GM21825 (cell line): ENCODE data around the gene UBA6.
"Not testable (repeated sequence)": the region's sequence is repeated elsewhere in the genome, so short reads cannot be mapped to it uniquely, and the experiment has no call there.

Experiments used
- ATAC-seq: cut with Tn5 transposase; IDR thresholded peaks from one replicate; pipeline ENCODE4 v1.9.1; 2021; ENCODE audit warnings: mild to moderate bottlenecking, moderate library complexity; ENCODE audit not compliant: unreplicated experiment

The UBA6 gene

DNA sequence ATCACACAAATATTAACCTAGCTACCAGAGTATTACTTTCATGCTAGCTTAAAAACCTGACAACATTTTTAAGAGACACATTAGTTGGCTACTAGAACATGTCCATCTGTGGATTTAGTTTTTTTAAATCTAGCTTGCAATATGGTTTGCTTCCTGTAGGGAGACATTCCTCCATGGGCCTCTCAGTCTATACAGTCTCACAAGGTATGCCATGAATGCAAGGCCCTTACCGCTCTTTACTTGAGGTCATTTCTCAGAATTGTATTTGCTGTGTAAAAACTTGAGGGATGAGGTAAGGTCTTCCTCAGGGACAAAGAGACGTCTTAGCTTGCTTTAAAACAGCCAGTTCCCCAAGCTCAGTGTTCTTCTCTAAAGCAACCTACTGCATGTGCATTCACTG is 26.9 kb downstream of the UBA6 start:
- no peak for ATAC-seq

DNA sequence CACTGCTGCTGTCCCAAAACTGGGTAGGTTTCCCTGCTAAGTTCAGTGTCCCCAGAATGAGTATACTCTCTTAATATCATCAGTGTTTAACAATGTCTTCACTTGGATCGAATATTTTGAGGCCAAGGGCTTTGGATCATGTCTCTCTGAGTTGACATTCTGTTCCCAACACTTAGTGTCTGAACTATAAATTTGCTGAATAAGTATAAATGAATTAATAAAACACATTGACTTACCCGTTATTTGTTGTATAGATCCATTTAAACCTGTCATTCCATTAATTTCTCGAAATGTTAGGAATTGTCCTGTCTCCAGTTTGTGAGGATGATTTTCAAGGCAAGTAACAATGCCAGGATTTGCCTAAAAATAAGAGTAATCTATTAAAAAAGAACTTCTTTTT is 32.6 kb downstream of the UBA6 start:
- ATAC-seq, result no peak

DNA sequence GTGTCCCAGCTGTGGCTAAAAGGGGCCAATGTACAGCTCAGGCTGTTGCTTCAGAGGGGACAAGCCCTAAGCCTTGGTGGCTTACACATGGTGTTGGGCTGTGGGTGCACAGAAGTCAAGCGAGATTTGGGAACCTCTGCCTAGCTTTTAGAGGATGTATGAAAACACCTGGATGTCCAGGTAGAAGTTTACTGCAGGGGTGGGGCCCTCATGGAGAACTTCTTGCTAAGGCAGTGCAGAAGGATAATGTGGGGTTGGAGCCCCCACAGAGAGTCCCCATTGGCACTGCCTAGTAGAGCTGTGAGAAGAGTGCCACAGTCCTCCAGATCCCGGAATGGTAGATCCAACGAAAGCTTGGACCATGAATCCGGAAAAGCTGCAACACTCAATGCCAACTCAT is 40.5 kb downstream of the UBA6 start:
- ATAC-seq, result no peak

DNA sequence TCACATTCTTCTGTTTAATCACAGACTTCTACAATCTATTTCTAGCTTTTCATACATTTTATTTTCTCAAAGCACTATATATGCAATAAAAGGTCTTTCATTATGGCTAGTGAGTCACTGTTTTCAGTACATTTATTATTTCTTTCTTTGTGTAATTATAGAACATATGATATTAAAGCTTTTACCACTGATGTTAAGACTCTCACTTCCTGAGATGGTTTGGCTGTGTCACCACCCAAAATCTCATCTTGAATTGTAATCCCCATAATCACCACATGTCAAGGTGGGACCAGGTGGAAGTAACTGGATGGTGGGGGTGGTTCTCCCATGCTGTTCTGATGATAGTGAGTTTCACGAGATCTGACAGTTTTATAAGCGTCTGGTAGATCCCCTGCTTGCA is 41.9 kb downstream of the UBA6 start:
- no peak for ATAC-seq

DNA sequence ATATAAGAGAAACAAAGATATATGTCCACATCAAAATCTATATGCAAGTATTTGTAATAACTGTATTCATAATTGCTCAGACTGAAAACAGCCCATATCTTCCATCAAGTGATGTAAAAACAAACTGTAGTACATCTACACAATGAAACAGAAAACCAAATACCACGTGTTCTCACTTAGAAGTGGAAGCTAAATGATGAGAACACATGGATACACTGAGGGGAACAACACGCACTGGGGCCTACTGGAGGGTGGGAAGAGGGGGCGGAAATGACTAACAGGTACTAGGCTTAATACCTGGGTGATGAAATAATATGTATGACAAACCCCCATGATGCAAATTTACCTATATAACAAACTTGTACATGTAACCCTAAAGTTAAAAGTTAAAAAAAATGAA is 42.7 kb downstream of the UBA6 start:
- no peak for ATAC-seq

DNA sequence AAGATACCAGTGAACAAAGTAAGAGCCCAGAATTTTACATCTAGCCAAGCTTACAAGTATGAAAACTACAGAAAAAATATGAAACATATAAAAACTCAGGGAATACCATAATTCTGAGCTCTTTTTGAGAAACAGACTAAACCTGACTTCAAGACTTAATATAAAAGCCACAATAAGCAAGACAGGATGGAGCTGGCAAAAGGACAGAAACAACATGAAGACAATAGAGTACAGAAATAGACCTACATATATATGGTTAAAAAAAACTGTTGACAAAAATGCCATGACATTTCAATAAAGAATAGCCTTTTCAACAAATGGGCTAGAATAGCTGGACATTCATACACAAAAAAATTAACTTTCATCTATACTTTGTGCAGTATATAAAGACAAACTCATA is 49.4 kb downstream of the UBA6 start:
- ATAC-seq, result no peak

DNA sequence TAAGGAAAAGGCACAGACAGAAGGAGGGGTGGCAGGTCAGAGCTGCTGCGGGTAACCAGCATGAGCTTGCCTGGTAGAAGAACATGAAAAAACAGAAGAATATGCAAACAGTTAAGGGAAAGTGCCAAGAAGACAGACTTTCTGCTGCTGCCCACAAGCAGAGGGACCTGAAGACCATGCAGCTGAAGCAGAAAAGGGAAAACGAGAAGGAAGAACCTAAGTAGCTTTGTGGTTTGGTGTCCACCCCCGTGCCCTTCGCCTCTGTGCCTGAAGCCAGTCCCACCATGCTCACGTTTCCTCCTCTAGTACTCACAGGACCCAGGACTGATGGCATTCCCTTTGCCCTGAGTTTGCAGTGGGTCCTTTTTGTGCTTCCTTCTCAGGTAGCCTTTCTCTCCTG is 62.8 kb downstream of the UBA6 start:
- ATAC-seq, result no peak

DNA sequence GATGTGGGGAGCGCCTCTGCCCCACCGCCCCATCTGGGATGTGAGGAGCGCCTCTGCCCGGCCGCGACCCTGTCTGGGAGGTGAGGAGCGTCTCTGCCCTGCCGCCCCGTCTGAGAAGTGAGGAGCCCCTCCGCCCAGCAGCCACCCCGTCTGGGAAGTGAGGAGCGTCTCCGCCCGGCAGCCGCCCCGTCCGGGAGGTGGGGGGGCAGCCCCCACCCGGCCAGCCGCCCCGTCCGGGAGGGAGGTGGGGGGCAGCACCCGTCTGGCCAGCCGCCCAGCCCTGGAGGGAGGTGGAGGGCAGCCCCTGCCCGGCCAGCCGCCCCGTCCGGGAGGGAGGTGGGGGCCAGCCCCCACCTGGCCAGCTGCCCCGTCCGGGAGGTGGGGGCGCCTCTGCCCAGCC is 64.0 kb downstream of the UBA6 start:
- not testable (repeated sequence) for ATAC-seq

DNA sequence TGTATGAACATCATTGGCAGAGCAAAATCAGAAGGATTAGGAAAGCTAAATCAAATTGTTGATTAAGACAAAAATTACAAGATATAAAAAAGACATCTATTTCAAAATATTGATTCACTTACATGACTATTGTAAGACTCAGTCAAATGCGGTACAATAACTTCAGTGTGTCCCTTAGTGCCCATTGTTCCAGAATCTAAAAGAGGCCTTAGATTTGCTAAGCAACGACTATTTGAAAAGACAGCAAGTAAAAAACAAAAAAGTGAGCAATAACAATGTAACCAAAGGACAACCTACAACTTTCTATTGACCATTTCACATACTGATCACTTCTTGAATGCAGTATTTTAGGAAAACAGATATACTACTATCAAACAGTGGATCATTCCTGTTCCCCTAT is 65.6 kb downstream of the UBA6 start:
- ATAC-seq, result no peak

DNA sequence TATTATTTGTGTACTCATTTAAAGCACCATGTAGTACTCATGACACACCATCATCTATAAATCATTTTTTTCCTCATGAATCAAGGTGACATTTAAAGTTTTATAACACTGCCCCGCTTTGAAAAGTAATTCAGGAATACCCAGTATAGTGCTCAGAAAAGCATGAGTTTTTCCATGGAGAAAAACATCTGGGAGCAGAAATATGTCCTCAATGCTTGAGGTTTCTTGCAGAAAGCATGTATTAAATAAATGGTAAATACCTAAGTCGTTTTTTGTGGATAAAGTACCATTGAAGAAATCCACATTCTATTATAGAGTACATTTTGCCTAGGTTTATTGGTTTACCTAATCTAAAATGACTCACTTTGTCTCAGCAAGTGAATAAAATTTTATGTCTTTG is 66.2 kb downstream of the UBA6 start:
- ATAC-seq, result no peak

DNA sequence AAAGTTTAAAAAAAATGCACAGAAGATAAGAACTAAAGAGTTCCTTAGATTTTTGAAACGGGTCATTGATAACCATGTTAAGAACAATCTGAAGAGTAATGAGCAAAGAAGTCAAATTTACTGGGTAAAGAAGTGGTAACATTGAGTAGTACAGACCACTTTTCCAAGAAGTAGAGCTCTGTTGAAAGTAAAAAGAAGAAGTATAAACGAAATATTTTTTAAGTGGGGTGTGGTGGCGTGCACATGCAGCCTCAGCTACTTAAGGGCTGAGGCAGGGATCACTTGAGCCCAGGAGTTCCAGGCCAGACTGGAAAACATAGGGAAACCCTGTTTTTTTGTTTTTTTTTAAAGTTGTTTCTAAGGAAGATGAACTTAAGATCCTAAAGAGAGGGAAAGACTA is 68.5 kb downstream of the UBA6 start:
- no peak for ATAC-seq

DNA sequence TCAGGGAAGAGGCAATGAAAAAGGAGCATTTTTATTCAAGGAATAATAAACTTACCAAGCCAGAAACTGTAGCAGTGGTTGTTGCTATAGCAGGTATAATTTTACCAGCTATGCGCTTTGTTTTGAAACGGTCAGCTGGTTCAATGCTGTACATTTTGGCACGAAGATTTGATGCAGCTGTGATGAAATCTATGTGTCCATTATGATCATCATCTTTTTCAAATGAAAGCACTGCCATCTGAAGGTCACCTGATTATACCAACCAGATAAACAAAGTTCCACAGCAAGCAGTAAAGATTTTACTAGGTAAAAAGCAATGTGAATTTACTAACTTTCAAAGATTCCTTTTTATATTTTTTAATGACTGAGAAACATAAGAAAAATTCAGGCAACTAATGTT is 76.0 kb downstream of the UBA6 start:
- no peak for ATAC-seq

DNA sequence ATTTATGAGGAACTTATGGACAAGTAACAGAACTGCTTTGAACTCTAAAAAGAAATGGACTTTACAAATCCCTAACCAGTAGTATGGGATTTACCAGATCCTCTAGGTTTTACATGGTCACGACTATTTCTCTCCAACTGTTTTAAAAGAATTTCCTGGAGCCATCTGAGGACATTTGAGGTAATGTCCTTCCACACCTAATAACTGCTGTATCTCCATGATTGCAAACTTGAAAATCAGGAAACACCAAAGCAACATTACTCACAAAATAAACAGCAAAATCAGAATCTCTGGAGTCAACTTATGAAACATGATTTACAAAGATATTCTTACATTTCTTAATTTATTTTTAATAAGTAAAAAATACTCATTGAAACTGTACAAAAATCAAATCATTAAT is 84.5 kb downstream of the UBA6 start:
- no peak for ATAC-seq

DNA sequence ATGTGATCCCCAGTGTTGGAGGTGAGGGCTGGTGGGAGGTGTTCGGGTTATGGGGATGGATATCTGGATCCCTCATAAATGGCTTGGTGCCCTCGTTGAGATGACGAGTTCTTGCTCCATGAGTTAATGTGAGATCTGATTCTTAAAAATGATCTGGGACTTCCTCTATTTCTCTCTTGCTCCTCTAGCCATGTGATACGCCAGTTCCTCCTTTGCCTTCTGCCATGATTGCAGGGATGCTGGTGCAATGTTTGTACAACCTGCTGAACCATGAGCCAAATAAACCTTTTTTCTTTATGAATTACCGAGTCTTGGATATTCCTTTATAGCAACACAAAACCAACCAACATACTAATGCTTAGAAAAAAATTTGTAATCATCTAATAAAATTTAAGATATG is 85.8 kb downstream of the UBA6 start:
- no peak for ATAC-seq

DNA sequence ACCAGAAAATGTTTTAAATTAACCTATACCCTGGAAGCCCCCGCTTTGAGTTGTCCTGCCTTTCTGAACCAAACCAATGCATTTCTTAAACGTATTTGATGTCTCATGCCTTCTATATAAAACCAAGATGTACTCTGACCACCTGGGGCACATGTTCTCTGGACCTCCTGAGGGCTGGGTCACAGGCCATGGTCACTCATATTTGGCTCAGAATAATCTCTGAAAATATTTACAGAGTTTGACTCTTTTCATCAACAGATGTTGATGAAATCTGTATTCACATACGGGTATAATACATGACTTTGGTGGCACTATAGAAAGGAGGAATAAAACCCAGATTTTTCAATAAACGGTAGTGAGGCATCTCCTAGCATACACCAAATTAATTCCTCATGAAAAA is 86.8 kb downstream of the UBA6 start:
- ATAC-seq, result no peak

DNA sequence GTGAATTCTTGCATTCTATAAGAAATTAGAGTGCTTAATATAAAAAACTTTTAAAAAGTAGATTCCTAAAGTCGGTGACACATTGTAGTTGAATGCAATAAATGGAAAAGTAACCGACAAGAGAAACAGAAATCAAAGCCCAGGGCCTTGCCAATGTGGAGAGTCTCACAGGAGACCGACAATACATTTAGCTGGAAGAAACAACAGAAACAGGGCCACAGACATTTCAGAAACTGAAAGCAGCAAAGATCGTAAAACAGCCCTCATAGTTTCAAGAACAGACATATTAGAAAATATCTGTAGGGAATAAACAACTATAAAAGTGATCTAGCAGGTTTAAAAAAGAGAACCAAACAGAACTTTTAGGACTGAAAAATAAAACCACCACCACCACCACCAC is 92.9 kb downstream of the UBA6 start:
- ATAC-seq, result no peak

DNA sequence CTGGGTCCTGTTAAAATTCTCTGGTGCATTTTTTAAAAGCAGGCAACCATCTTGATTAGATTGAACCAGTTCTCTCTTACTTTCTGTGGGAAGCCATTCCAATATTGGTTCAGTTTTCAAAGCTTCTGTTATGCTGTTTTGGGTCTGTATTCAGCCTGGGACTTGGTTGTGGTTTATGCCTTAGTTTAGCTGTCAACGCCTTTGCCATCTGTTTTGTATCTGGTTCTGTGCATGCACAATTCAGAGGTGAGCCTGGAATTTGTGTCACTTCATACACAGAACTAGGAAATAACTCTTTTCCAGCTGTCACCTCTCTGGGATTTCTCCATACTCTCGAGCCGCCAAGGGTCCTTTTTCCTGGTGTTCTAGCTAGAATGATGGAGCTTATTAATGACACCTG is 96.2 kb downstream of the UBA6 start:
- no peak for ATAC-seq

DNA sequence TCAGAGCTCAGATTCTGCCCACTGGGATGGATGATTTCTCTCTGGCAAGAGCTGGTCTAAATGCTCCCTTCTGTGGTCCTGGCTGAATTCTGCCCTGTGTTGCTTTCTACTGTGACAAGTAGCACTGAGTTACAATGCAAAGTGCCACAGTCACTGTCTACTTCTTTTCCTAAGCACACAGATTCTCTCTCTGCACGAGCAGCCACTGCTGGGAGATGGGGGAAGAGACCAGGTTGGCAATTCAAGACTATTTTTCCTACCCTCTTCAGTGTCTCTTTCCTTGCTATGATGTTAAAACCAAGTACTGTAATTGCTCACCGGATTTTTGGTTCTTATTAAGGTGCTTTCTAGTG is 97.0 kb downstream of the UBA6 start:
- ATAC-seq, result no peak

DNA sequence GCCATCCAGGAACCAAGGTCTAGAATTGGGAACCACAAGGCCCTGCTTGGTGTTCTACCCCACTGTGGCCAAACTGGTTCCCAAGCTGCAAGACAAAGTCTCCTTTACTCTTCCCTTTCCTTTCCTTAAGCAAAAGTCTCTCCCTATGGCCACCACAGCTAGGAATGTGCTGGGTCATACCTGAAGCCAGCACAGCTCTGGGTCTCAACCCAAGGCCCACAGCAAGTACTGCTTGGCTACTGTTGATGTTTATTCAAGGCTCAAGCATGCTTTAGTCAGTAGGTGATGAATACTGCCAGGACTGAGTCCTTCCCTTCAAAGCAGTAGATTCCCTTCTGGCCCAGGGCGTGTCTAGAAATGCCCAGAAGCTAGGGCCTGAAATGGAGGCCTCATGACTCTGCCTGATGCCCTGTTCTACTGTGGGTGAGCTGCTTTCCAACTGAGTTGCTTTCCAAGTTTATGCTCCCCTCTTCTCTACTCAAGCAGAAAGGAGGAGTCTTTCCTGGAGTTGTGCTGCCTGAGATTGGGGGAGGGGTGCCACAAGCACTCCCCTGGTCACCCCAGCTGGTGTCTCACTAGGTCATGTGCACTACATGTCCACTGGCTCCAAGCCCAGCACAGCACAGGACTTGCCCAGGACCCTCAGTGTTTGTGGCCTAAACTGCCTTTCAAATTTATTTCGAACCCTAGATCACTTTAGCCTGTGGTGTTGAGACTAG is 97.5 kb downstream of the UBA6 start:
- ATAC-seq, result no peak

DNA sequence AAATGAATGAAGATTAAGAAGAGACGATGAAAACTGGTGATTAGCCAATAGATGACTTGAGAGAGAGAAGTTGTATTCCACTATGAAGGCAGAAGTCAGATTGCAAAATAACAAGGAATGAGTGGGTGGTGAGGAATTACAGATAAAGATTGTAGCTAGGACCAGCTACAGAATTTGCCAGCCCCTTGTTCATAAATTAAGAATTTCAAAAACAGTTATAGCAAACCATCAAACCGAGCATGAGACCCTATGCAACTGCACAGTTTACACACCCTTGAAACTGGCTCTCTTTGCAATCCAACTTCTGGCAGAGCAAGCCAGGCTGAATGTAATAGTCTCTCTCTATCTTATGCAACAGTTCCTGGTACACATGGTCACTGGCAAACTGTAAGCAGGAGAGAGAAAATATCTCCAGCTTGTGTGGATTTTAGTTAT is 107.2 kb downstream of the UBA6 start:
- ATAC-seq, result no peak

DNA sequence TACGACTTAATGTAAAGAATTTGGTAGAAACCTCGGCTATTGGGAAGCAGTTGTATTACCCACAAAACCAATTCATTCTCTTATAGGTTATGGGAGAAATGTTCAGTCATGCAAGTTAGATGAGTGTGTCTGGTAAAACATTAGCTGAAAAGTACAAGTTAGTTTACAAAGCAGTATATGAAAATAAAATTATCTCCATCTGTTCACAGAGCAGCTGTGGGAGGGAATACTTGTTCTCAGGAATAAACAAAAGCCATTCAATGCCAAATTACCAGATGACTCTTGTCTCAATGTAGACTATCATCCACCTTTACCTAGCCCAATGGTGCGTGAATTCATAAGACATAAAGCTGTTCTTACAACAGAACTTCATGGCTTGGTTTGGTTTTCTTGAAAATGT is 113.8 kb downstream of the UBA6 start:
- ATAC-seq, result no peak

DNA sequence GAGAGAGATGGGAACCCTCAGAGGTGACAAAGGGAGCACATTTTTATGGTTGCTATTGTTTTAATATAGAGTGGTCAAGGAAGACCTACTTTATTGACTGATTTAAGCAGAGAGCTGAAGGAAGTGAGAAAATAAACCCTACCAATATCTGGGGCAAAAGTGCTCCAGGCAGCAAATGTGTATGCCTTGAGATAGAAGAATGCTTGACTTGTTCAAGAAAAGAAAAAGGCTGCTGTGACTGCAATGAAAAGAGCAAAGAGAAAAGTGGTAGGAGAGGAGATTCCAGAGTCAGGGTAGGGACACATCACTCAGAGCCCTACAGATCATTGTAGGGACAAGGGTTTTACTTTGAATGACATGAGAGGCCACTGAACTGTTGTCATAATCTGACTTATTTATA is 116.5 kb downstream of the UBA6 start:
- ATAC-seq, result no peak

DNA sequence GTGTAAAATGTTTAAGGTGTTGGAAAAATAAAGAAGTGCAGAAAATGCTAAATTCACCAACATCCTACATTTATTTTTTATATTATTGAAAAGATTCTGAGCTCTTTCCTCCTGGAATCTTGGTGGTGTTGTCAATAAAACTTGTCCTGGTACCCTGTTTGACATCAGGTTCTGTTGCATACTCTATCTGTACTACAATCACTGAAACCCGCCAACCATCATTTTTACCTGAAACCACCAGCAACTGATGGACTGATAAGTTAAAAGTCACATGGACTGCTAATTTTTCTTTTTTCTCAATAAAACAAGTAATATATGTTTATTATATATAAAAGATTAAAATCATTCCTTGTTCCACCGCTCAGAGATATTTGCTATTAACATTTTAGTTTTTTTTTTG is 119.0 kb downstream of the UBA6 start:
- ATAC-seq, result no peak
